K562 (cell line): ENCODE measurements around the gene MPIG6B. TPM values are rescaled to one million over a fixed set of nuclear protein-coding genes. Genes with fewer than 3 reads are reported as not detected.
A peak's percentile ranks its signal among the peaks of the same experiment; 100 is the strongest.

ENCODE experiments used
- ARNT ChIP-seq, 2 experiments: fragments of 450-650 bp; IDR thresholded peaks; 2 replicates each; pipeline ENCODE4 v1.6.1; 2016; ENCODE audit warnings: mild to moderate bottlenecking in 1 of 2
- BCOR ChIP-seq: fragments of 450-650 bp; IDR thresholded peaks from 2 replicates; pipeline ENCODE4 v1.6.1; 2016
- BHLHE40 ChIP-seq: IDR thresholded peaks from 2 replicates; pipeline ENCODE4 v1.6.1; 2011; ENCODE audit warnings: low read length, improper control_type of control experiment
- CAMTA2 ChIP-seq: fragments of 250-450 bp; sonication (Bioruptor Pico); conservative IDR thresholded peaks from 2 replicates; pipeline ENCODE4 v1.5.1; 2022
- CREBBP ChIP-seq: IDR thresholded peaks from one replicate; pipeline ENCODE4 v1.6.1; 2012; ENCODE audit warnings: low read depth, mild to moderate bottlenecking, control low read depth, inconsistent platforms, low read length
- DACH1 ChIP-seq: fragments of 450-650 bp; IDR thresholded peaks from 2 replicates; pipeline ENCODE4 v1.6.1; 2018; ENCODE audit not compliant: partially characterized antibody
- DNMT1 ChIP-seq: fragments of 450-650 bp; IDR thresholded peaks from 2 replicates; pipeline ENCODE4 v1.6.1; 2016; ENCODE audit warnings: antibody characterized with exemption, mild to moderate bottlenecking
- FOXM1 ChIP-seq, 2 experiments: fragments of 450-650 bp in 1 of 2; sonication (generic) in 1 of 2; formaldehyde crosslinking in 1 of 2; IDR thresholded peaks; 2 replicates each; pipeline versions ENCODE4 v1.6.1 to v1.9.0; 2017 to 2022; ENCODE audit warnings: low read depth in 2 of 2, mild to moderate bottlenecking in 2 of 2, missing genetic modification reagents in 1 of 2, moderate library complexity in 1 of 2
- FUS ChIP-seq: fragments of 200-400 bp; formaldehyde crosslinking; optimal IDR thresholded peaks from 2 replicates; pipeline ENCODE3; 2017; ENCODE audit warnings: low read depth, low read length
- GTF2E2 ChIP-seq: fragments of 200-800 bp; sonication (Bioruptor generic); IDR thresholded peaks from 2 replicates; pipeline ENCODE4 v1.6.1; 2016; ENCODE audit warnings: missing genetic modification characterization, missing compliant biosample characterization
- HSF4 ChIP-seq: fragments of 250-450 bp; sonication (Bioruptor Pico); IDR thresholded peaks from 2 replicates; pipeline ENCODE4 v2.1.2; 2022; ENCODE audit warnings: mild to moderate bottlenecking, moderate library complexity, borderline replicate concordance
- KAT8 ChIP-seq: fragments of 450-650 bp; IDR thresholded peaks from 2 replicates; pipeline ENCODE4 v1.6.1; 2016; ENCODE audit warnings: low read depth, mild to moderate bottlenecking
- KDM5B ChIP-seq: fragments of 200-600 bp; sonication (generic); IDR thresholded peaks from 2 replicates; pipeline ENCODE4 v1.6.1; 2012; ENCODE audit warnings: low read depth, mild to moderate bottlenecking, moderate library complexity, low read length, control low read depth, inconsistent platforms; ENCODE audit not compliant: insufficient replicate concordance
- MAFF ChIP-seq: IDR thresholded peaks from 2 replicates; pipeline ENCODE4 v1.6.1; 2012; ENCODE audit warnings: low read length, improper control_type of control experiment
- MIER1 ChIP-seq: fragments of 450-650 bp; IDR thresholded peaks from 2 replicates; pipeline ENCODE4 v1.6.1; 2016; ENCODE audit warnings: antibody characterized with exemption, mild to moderate bottlenecking, low read depth
- NEUROD1 ChIP-seq: fragments of 150-350 bp; IDR thresholded peaks from 2 replicates; pipeline ENCODE4 v1.6.1; 2014; ENCODE audit warnings: borderline replicate concordance, low read length, low read depth; ENCODE audit not compliant: partially characterized antibody
- NFXL1 ChIP-seq: fragments of 450-650 bp; formaldehyde crosslinking; IDR thresholded peaks from 2 replicates; pipeline ENCODE4 v1.4.0; 2021; ENCODE audit warnings: mild to moderate bottlenecking
- RBFOX2 ChIP-seq: fragments of 200-400 bp; formaldehyde crosslinking; IDR thresholded peaks from 2 replicates; pipeline ENCODE4 v1.6.1; 2017; ENCODE audit warnings: low read depth, mild to moderate bottlenecking, low read length, moderate library complexity
- SMARCA4 ChIP-seq: fragments of 450-650 bp; IDR thresholded peaks from 2 replicates; pipeline ENCODE4 v1.6.1; 2016
- TOE1 ChIP-seq, 2 experiments: fragments of 450-650 bp in 1 of 2; sonication (generic) in 1 of 2; formaldehyde crosslinking in 1 of 2; IDR thresholded peaks; 2 replicates each; pipeline versions ENCODE4 v1.7.1 to v1.8.0; 2016 to 2022; ENCODE audit warnings: borderline replicate concordance in 2 of 2, mild to moderate bottlenecking in 2 of 2, antibody characterized with exemption in 1 of 2, inconsistent platforms in 1 of 2, low read depth in 1 of 2, missing genetic modification reagents in 1 of 2, moderate library complexity in 1 of 2
- TSC22D4 ChIP-seq: fragments of 450-650 bp; IDR thresholded peaks from 2 replicates; pipeline ENCODE4 v1.6.1; 2016; ENCODE audit warnings: missing genetic modification characterization, missing biosample characterization, control low read depth
- XRCC3 ChIP-seq: fragments of 450-650 bp; IDR thresholded peaks from 2 replicates; pipeline ENCODE4 v1.6.1; 2017; ENCODE audit warnings: mild to moderate bottlenecking, moderate library complexity
- ZBTB26 ChIP-seq: fragments of 450-650 bp; formaldehyde crosslinking; IDR thresholded peaks from 2 replicates; pipeline ENCODE4 v1.4.0; 2022; ENCODE audit warnings: missing genetic modification characterization
- ZFP1 ChIP-seq: fragments of 450-650 bp; formaldehyde crosslinking; IDR thresholded peaks from 2 replicates; pipeline ENCODE4 v1.4.0; 2020; ENCODE audit warnings: mild to moderate bottlenecking, mixed read lengths
- ZNF277 ChIP-seq: fragments of 250-450 bp; sonication (Bioruptor Pico); IDR thresholded peaks from 2 replicates; pipeline ENCODE4 v1.8.0; 2022; ENCODE audit warnings: inconsistent platforms, mild to moderate bottlenecking, moderate library complexity, borderline replicate concordance
- ZNF586 ChIP-seq: fragments of 450-650 bp; formaldehyde crosslinking; conservative IDR thresholded peaks from 2 replicates; pipeline ENCODE4 v1.4.0; 2020; ENCODE audit warnings: mild to moderate bottlenecking, moderate library complexity
- ZNF75A ChIP-seq: fragments of 450-650 bp; formaldehyde crosslinking; IDR thresholded peaks from 2 replicates; pipeline ENCODE4 v1.4.0; 2020; ENCODE audit warnings: mild to moderate bottlenecking
- polyA plus RNA-seq, 8 experiments: library from polyadenylated mRNA; depleted of rRNA in 4 of 8; stranded (reverse) in 5 of 8; unstranded in 3 of 8; fragments of >200 nt; fragmentation: Nextera tagmentation in 2 of 8; fragmentation: Illumina TruSeq in 1 of 8; extraction: Ambion mirVana in 2 of 8; extraction: Trizol in 1 of 8; gene quantifications; 2 replicates each; pipeline versions ENCODE4 v1.2.1 to v1.2.3, GENCODE V29; 2011 to 2014; ENCODE audit warnings: inconsistent platforms in 1 of 8, missing spikeins in 1 of 8
- total RNA-seq, 7 experiments: library from RNA; depleted of rRNA in 6 of 7; stranded (reverse); fragments of >200 nt in 6 of 7; fragmentation: Illumina TruSeq in 2 of 7; extraction: Trizol in 2 of 7; gene quantifications; 2 replicates each; pipeline versions ENCODE4 v1.2.1 to v1.2.3, GENCODE V29; 2011 to 2021; ENCODE audit warnings: low replicate concordance in 1 of 7
- TF ChIP-seq, protein P1 (sequence below): sonication (generic); formaldehyde crosslinking; IDR thresholded peaks from 2 replicates; pipeline ENCODE4 v1.8.0; 2022; ENCODE audit warnings: mild to moderate bottlenecking, low read depth, missing genetic modification reagents

MPIG6B gene
- total and polyA plus RNA-seq, 9 of the 15 experiments (the other 6 are each of a cell fraction or from before 2014, with no cell fraction given), result 0.11 to 1.2 (median 0.28) TPM; not detected in 1

DNA sequence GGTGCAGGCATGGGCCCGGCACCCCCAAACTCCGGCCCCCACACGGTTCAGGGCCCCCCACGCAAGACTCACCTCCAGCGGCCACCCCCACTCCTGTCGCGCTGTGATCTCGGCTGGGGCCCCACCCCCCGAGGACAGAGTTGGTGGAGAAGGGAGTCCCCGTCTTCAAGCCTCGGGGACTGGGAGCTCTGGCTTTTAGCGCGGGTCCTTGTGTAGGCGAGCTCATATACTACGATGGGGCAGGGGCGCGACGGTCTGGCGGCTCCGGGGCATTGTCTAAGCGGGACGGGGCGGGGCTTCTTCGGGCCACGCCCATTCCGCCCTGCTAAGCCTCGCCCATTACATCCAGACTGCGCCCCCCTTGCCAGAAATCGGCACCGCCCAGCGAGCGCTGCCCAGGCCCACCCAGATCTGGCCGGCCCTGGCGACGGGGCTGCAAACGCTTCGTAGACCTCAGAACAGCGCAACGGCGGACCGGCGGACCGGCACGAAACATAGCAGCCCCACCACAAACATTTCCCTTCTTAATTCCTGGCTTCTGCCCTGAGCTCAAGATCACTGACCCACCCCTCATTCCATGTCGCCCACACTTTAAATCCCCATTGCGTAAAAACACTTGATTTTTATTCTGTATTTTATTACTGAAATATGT, 6.9 kb downstream of the MPIG6B start (continued):
- peak; percentile 93 for TF ChIP-seq RBFOX2
- no peak for TF ChIP-seq ZNF277
- peak; percentile 100 for TF ChIP-seq DNMT1
- peak; percentile 67 for TF ChIP-seq FUS
- peak; percentile 66 for TF ChIP-seq NEUROD1
- TF ChIP-seq FOXM1 (IDR thresholded peaks at IDR 0.05; ENCODE audit: low read depth), result no peak
- no peak for TF ChIP-seq FOXM1 (CRISPR knock-in tag; IDR thresholded peaks at IDR 0.05; ENCODE audit: low read depth)
- no peak for TF ChIP-seq BCOR
- TF ChIP-seq CREBBP, result no peak
- peak; percentile 3 for TF ChIP-seq BHLHE40
- no peak for TF ChIP-seq TSC22D4 (tag)
- no peak for TF ChIP-seq KAT8
- TF ChIP-seq ZNF75A (CRISPR knock-in tag), result peak; percentile 92
- no peak for TF ChIP-seq TOE1 (IDR thresholded peaks at IDR 0.05; ENCODE audit: borderline replicate concordance)
- TF ChIP-seq TOE1 (CRISPR knock-in tag; IDR thresholded peaks at IDR 0.05; ENCODE audit: borderline replicate concordance, low read depth), result peak; percentile 11
- TF ChIP-seq ZFP1 (CRISPR knock-in tag), result peak; percentile 99
- TF ChIP-seq NFXL1 (CRISPR knock-in tag), result peak; percentile 94
- TF ChIP-seq SMARCA4, result no peak
- TF ChIP-seq CAMTA2 (CRISPR knock-in tag), result peak; percentile 100
- TF ChIP-seq, protein P1, sequence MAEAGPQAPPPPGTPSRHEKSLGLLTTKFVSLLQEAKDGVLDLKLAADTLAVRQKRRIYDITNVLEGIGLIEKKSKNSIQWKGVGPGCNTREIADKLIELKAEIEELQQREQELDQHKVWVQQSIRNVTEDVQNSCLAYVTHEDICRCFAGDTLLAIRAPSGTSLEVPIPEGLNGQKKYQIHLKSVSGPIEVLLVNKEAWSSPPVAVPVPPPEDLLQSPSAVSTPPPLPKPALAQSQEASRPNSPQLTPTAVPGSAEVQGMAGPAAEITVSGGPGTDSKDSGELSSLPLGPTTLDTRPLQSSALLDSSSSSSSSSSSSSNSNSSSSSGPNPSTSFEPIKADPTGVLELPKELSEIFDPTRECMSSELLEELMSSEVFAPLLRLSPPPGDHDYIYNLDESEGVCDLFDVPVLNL (CRISPR knock-in tag), result peak; percentile 39; the same call in 1 of the 2 replicates
- no peak for TF ChIP-seq XRCC3
- peak; percentile 78 for TF ChIP-seq KDM5B
- no peak for TF ChIP-seq ARNT (IDR thresholded peaks at IDR 0.05)
- TF ChIP-seq DACH1, result no peak
- TF ChIP-seq ZNF586, result peak; percentile 98
- no peak for TF ChIP-seq HSF4
- TF ChIP-seq MIER1, result no peak
- TF ChIP-seq ZBTB26 (CRISPR knock-in tag), result peak; percentile 97
- no peak for TF ChIP-seq MAFF
- TF ChIP-seq GTF2E2 (tag), result no peak
